Smooth muscle cell of the brain vasculature (primary cell): Measurements from ENCODE around the gene UBE2QL1.
"Not testable (repeated sequence)": the region's sequence is repeated elsewhere in the genome, so short reads cannot be mapped to it uniquely, and the experiment has no call there.

ENCODE experiments used
- DNase-seq: peaks from one replicate; pipeline ENCODE4 v3.0.0-alpha.2; 2012; ENCODE audit warnings: low read depth, low spot score

UBE2QL1 gene

DNA sequence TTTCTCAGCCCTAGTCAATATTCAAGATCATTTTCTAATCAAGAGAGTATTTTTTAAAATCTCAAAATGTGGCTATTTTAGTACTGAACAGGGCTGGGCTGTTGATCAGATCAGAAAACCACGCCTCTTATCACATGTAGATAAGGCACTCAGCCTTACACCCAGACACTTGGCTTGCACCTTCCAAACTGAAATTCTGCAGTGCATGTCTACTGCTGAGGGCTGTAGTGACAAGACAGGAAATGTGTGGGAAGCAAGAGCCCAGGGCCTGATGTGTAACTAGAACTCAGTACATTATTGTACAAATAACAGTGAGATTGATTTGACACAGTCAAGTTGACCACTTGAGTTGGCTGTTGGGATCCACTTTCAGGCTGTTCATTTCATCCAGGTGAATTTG, 48.6 kb downstream of the UBE2QL1 start:
- DNase-seq = no peak

DNA sequence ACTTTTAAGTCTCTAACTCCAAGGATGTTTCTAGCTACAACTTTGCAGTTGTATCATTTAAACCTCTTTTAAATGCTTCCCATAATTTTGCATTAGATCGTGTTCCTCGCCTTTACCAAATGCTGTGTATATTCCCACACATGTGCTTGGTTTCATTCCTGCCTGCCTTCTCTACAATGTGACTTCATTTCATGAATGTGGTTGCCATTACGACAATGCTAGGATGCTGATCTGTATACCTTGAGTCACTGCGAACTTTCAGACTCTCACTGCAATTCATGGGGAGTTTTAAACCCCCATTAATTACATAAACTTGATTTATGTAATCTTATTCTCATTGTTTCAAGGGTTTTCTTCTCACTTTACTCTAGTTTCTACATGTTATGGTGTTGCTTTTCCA, 50.3 kb downstream of the UBE2QL1 start:
- DNase-seq = no peak

DNA sequence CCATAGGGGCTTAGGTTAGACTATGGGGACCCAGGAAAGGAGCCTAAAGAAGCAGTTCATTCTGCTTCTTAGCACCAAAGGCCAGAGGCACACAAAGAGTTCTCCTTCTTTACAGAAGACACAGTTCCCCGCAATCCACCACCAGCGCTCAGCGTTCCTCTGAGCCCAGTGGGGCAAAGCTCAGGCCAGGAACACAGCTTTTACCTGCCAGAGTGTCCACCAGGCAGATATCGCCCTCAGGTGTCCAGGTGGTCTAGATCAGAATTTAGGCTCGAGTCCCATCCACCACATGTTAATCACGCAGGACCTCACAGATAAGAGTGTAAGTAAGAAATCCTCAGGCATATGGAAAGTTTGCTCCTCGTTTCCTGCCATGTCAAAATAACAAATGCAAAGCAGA, 53.0 kb downstream of the UBE2QL1 start:
- DNase-seq = no peak

DNA sequence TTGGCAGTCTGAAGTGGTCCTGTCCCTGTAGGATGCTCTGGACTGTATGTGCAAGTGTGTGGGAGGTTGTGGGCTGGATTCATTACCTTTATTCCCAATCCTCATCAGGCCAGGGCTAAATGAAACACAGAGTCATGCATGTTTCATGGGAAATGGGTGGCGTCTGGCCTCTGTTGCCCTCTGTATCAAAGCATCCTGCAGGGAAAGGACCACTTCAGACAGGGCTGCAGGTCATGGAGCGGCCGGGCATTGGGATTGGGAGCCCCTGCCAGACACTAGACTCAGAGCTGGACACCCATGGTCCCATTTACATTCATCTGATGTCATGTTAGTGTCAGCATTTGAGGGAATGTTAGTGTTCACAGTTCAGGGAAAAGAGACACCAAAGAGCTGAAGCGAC, 53.8 kb downstream of the UBE2QL1 start:
- DNase-seq = no peak

DNA sequence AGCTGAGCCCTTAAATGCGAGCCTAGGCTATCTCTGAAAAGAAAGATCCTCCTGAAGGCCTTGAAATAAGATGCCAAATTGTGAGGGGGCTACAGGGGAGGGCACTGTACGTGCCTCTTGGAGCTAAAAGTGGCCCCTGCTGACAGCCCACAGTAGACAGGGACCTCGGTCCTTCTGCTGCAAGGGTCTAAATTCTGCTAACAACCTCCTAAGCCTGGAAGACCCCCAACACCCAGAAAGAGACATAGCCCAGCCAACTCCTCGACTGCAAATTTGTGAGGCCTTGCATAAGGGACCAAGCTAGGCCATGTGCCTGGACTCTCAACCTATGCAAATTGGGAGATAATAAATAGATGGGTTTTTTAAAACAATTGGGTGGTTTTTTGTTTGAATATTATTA, 54.7 kb downstream of the UBE2QL1 start:
- DNase-seq = no peak

DNA sequence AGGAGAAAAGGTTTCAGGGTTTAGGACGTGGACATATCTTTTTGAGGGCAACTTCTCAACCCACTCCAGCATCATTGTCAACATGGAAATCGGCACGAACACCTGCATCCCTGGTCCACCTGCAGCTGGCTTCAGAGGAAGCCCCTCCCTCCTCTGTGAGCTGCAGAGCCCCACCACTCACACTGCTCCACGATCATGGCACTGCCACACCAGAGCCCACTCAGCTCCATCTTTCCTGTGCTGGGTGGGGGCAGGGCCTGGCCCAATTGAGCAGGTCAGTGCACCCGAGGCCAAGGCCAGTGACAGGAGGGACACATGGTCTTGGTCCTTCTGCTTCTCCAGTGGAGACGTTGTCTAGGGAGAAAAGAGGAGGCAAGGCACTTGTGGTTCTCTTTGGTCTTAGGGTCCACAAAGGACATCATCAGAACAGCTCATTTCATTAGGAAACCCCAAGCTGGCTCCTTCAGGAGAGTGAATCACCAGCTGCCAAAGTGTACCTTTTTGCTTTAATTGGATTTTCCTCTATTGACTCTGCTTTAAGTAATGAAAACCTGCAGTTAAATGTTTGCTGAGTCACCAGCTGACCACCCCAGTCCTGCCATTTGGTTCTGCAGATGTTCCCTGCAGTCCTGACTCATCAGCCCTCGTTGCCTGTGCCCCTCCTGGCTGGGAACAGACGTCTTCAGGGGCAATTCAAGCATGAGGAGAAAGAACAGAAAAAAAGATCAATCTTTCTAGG, 56.2 kb downstream of the UBE2QL1 start:
- DNase-seq = no peak

DNA sequence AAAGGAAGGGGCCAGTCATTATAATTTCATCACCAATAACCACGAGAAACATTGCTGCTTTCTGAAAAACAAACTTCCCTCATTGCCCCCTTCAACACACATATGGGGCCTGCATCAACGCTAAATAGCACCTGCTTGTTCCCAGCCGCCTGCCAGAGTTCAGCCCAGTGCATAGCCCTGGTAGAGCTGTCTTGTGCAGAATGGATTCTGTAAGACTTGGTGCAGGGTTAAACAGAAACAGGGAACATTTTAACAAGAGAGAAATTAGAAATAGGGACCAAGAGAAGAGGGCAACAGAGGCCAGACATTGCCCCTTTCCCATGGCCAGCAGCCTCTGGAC, 56.7 kb downstream of the UBE2QL1 start:
- no peak for DNase-seq

DNA sequence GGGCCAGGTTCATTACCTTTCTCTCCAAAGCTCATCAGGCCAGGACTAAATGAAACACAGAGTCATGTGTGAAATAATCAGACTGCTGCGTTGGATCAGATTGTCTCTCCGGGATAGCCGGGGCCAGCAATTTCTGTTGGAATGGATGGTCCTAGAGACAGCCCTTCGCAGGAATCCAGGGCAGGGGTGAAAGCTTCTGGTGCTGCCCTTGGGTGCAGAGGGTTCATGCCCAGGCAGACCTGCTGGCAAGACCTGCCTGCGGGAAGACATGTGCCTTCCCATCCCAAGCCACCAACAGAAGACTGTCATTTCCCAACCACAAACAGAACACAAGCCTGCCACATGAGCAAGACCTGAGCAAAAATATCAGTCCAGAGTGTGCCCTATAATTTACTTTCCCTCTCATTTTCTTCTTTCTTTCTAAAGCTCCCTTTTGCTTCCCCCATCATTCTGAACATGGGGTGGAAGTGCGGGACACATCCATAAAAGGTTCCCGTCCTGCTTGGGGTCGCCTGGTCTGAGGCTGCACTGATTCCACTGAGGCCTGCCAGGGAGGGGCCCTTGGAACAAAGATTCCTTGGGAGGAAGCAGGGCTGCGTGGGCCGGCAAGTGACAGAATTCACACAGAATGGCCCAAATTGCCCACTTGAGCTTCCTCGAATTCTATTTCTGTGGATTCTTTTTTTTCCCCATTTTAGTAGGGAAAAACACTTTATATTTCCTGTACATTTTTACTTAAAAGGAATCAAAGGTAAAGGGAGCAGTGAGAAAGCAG, 57.3 kb downstream of the UBE2QL1 start:
- no peak for DNase-seq

DNA sequence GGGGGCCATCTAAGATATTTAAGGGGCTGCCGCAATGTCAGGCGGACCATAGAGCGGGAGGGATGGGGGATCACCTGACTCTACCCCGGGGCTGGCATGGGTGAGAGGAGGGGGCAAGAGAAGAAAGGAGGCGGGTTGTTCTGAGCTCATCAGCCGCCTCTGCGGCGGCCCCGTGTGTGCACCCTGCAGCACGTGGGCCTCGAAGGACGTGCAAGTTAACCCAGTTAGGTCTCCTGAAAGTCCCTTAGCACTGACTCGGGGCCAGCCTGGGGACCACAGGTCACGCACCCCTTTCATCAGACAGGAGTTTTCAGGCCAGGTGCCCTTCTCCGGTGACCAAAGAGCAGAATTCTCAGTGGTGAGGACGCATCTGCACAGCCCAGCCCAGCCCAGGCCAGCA, 58.0 kb downstream of the UBE2QL1 start:
- no peak for DNase-seq

DNA sequence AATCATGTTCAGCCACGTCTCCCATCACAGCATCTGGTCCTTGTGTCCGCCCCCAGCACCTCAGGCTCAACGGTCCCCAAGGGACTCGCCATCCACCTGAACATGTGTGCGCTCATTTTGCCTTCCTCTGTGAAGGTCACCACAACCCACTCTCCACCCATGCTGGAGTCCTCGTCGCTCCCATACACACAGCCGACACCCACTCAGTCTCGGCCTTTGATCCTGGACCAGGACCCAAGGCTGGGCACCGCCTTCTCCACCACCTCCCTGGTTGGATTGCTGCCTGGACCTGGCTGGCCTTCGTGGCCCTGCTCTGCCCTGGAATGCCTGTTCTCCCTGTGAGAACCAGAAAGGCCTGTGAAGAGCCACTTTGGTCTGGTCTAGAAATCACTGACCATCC, 60.3 kb downstream of the UBE2QL1 start:
- DNase-seq = no peak

DNA sequence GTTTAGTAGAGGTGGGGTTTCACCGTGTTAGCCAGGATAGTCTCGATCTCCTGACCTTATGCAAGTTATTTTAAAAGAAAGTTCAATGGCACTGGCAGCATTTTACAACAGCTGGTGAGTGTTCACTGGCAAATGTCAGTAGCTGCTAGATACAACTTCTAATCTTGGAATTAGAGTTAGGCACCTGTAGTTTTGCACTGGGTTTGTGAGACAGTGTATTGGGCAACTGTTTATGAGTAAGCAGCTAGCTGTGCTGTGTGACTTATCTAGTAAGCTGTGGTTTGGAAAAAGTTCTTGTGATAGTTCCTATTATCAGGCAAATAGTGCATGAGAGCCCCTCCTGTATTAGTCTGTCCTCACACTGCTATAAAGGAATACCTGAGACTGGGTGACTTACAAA, 61.5 kb downstream of the UBE2QL1 start:
- no peak for DNase-seq

DNA sequence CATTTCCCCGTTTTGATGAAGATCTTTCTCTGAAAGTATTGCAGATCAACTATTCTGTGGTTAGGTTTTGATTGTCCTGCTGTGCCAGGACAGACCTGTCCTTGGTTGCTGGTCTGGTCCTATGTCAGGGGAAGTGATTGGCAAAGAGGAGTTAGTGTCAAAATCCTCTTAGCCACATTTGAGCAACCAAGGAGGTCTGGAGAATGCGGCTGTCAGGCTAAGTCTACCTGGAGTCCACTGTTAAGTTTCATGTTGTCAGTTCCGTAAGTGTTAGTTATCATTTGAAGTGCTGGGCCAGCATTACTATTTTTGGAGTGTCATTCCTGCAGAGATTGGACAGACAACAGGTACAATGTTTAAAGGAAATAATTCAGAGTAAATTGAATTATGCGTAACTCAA, 62.3 kb downstream of the UBE2QL1 start:
- no peak for DNase-seq

DNA sequence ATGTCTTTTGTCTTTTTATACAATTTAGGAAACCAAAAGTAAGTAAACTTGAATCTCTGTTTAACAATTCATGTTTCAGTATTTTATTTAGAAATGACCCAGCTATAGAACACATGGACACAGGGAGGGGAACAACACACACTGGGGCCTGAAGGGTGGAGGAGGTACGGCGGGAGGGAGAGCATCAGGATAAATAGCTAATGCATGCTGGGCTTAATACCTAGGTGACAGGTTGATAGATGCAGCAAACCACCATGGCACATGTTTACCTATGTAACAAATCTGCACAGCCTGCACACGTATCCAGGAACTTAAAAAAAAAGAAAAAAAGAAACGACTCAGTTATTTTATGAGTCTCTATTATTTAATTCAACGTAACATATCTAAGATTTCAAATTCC, 67.2 kb downstream of the UBE2QL1 start:
- DNase-seq = not testable (repeated sequence)

DNA sequence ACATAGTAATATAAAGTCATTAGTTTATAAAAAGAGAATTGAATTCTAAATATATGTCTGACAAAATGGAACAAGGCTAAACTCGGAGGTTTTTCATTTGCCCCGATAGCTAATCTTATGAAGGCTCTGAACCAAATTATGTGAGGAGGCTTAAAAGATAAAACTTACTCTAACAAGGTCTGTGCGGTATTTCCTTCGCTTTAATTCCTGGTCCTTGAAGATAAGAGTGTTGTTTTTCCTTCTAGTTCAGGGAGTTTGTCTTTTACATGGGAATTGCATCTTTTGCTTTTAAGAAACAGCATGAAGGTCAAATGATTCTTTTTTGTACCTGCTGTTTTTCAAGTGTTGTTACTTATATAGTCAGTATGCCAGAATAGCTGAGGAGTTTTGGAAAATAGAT, 68.2 kb downstream of the UBE2QL1 start:
- no peak for DNase-seq

DNA sequence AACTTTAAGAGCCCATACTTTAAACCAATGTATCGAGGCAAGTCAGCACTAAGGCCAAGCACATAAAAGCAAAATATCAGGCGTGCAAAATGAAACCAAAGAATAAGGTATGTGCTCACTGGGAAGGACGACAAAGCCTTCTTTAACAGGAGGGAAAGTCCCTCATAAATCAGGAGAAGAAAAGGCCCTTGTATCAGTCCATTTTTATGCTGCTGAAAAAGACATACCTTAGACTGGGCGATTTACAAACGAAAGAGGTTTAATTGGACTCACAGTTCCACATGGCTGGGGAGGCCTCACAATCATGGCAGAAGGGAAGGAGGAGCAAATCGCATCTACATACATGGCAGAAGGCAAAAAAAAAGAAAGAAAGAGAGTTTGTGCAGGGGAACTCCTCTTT, 68.9 kb downstream of the UBE2QL1 start:
- no peak for DNase-seq

DNA sequence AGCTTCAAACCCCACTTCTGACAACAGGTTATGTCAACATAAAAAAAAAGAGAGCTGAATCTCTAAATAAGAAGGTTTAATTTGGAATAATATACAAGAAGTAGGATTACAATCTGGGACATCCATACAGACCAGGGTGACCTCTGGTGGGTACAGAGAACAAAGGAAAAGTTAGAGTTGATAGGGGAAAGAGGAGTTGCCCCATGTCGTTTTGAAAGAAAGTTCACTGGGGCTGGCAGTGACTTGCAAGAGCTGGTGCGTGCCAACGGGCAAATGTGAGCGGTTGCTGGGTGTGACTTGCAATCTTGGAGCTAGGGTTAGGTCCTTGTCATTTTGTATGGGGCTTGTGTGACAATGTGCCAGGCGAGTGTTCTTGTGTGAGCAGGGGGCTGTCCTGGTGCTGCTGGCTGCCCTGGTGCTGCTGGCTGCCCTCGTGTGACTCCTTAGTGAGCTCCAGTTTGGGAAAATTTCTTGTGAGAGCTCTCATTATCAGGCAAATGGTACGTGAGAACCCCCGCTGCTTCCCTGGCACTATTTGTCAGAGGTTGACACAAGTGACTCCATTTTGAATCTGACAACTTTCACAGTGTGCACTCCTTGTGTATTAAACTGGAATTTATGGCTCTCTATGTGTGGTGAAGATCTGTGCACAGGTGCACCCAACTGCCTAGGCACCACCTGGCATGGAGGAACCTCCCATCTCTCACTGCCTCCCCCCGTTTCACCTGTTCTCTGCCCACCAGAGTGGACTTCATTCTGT, 69.8 kb downstream of the UBE2QL1 start:
- DNase-seq = no peak

DNA sequence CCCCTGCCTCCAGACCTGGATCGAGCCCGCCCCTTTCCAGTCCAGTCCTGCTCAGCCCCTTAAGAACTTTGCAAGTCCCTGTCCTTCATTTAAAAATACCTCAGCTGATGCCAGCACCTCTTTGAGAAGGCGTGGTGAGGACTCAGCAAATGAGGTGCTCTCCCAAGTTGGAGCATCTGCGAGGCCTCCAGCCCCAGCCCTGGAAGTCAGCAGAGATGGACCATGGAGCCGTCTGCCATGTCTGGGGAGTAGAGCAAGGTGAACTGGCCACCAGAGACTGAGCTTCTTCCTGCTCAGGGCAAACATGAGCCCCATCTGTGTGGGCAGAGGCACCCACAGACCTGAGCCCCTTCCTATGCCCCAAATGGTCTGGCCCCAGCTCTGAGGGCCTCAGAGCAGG, 71.5 kb downstream of the UBE2QL1 start:
- no peak for DNase-seq

DNA sequence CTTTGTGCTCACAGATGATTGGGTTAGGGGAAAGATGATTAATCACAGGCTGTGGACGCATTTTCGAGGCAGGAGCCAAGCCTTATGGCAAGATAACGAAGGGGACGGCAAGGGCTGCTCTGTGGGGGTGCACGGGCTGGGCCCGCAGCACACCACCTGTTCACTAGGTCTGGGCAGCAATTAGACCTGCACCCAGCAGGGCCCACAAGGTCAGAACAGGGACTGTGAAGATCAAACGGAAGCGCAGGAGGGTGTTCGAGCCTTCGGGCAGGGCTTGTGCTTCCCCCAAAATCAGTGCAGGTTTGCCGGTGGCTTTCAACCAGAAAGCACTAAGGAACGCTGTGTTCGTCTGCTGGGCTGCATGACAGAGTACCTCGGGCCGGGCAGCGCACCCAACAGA, 73.7 kb downstream of the UBE2QL1 start:
- no peak for DNase-seq

DNA sequence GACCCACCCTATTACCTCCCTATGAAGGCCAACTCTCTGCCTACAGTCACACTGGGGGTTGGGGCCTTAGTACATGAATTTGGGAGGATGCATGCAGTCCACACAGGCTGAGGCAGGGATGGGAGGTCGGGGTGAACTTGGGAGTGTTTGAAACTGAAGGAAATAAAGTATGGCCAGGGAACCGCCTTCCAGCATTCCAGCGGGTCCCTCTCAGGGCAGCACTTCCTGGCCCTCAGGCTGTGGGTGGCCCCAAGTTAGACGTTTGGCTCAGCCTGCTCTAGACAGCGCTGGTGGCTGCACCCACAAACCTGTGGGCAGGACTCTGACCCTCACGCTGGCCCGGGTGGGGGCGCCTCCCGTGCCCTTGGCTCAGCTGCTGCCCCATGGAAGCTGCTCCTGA, 74.3 kb downstream of the UBE2QL1 start:
- no peak for DNase-seq

DNA sequence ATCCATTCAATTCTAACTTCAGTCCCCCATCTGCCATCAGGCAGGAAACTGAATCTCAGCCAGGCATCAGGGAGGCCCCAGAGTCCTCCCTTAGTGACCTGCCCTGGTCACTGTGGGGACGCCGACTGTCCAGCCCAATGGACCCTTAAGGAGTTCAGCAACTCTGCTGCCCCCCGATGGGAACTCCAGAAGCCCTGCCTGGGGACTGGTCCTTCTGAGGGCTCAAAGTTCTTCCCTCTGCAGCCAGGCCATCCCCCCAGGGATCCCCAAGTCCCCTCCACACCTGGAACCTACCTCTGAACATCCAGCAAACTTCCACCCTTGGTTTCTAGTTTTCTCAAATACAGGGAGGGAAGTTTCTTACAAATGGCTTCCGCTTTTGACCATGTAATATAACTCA, 76.8 kb downstream of the UBE2QL1 start:
- no peak for DNase-seq

DNA sequence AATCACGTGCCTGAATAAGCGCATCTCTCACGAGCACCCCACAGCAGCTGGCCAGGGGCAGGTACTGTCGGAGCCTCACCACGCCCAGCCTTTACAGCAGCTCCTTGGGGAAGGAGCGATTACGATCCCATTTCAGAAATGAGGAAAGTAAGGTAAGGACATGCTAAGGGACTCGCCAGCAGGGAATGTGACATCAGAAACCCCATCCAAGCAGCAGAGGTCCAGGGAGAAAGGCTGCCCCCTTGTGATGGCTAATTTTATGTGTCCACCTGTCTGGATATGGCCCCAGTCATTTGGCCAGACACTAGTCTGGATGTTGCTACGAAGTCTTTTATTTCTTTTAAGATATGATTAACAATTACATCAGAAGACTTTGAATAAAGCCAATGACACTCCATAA, 77.3 kb downstream of the UBE2QL1 start:
- DNase-seq = no peak

DNA sequence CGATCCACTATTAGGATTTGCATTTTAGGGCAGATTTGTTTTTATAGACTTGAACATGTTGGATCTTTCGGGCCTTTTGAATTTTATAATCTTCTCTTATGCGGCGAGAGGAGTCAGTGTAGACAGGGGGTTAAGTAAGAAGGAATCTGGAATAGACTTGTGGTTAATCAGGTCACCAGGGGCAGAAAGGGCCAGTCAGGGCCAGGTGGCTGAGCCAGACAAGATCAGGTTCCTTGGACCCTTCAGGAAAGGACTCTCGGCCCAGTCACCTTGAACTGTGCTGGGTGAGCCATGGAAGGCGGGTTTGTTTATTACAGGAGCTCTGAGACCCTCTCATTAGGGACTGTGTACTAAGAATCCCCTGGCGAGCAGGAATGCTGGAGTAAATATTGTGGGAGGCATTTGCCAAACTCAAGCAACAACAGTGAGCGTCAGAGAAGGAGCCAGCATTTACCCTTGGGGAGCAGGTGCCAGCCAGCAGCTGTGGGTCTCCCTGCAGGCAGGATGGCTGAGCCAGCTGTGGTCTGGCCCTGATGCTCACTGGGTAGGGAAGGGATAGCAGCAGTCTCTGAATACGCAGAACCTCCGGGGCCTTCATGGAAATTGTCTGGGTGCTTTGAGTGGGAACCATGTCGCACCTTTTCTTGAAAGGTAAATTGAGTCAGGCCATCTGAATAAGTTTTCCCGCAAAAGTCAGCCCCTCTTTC, 79.2 kb downstream of the UBE2QL1 start:
- no peak for DNase-seq
